ENCODE data around the gene FBXL3. TPM values are rescaled to one million over a fixed set of nuclear protein-coding genes. Genes with fewer than 3 reads are reported as not detected.

Gene FBXL3
- total RNA-seq, 1 donor from 2014 or later, result 59.4 TPM

- intact Hi-C loops (cut with DNase I), result no loop called here
- no peak for TF ChIP-seq POLR2AphosphoS5 (IDR thresholded peaks at IDR 0.05; ENCODE audit: insufficient read depth in 1 of 2, low read depth in 1 of 2)
- TF ChIP-seq, protein P1, sequence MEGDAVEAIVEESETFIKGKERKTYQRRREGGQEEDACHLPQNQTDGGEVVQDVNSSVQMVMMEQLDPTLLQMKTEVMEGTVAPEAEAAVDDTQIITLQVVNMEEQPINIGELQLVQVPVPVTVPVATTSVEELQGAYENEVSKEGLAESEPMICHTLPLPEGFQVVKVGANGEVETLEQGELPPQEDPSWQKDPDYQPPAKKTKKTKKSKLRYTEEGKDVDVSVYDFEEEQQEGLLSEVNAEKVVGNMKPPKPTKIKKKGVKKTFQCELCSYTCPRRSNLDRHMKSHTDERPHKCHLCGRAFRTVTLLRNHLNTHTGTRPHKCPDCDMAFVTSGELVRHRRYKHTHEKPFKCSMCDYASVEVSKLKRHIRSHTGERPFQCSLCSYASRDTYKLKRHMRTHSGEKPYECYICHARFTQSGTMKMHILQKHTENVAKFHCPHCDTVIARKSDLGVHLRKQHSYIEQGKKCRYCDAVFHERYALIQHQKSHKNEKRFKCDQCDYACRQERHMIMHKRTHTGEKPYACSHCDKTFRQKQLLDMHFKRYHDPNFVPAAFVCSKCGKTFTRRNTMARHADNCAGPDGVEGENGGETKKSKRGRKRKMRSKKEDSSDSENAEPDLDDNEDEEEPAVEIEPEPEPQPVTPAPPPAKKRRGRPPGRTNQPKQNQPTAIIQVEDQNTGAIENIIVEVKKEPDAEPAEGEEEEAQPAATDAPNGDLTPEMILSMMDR (IDR thresholded peaks at IDR 0.05), result no peak
- TF ChIP-seq POLR2A (IDR thresholded peaks at IDR 0.05), result no peak
- DNase-seq (ENCODE audit: extremely low spot score in 2 of 2), result no peak
- H3K27ac ChIP-seq, result no peak overlapping the region
- H3K9me3 ChIP-seq, result no peaks in the 10 kb centered on the region
- peaks cover 13% of the 10 kb centered on the region for H3K4me1 ChIP-seq
- no peaks in the 10 kb centered on the region for H3K27me3 ChIP-seq
- no peak overlapping the region for H3K4me3 ChIP-seq
- H3K36me3 ChIP-seq, result no peaks in the 10 kb centered on the region
Measured at GRCh38 chr13:76973920-76974617, 52.9 kb downstream of the FBXL3 start.

- no peaks in the 10 kb centered on the region for H3K36me3 ChIP-seq
- no peak for DNase-seq (ENCODE audit: extremely low spot score in 2 of 2)
- H3K4me1 ChIP-seq, result peaks cover 13% of the 10 kb centered on the region
- intact Hi-C loops (cut with DNase I), result no loop called here
- H3K4me3 ChIP-seq, result no peak overlapping the region
- H3K27me3 ChIP-seq, result no peaks in the 10 kb centered on the region
- H3K9me3 ChIP-seq, result no peaks in the 10 kb centered on the region
- H3K27ac ChIP-seq, result no peak overlapping the region
- TF ChIP-seq POLR2A (IDR thresholded peaks at IDR 0.05) (no peak), POLR2AphosphoS5 (IDR thresholded peaks at IDR 0.05; ENCODE audit: insufficient read depth in 1 of 2, low read depth in 1 of 2) (no peak)
- TF ChIP-seq, protein P1 (IDR thresholded peaks at IDR 0.05), result no peak
Measured at GRCh38 chr13:76971851-76972829, 54.8 kb downstream of the FBXL3 start.

DNA sequence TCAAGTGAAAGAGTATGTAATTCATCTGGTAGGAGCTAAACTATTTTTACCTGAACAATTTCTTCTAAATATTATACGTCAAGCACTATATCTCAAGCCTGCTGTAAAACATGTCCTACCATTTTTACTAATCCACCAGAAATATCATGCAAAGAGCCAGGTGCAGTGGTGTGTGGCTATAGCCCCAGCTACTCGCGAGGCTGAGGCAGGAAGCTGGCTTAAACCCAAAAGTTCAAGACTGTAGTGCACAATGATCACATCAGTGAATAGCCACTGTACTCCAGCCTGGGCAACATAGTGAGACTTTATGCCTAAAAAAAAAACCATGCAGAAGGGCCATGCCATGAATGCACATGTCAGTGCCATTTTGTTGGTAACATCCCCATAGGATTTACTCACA lies 55.7 kb downstream of the FBXL3 start:
- no peaks in the 10 kb centered on the region for H3K27me3 ChIP-seq
- TF ChIP-seq POLR2AphosphoS5 (IDR thresholded peaks at IDR 0.05; ENCODE audit: insufficient read depth in 1 of 2, low read depth in 1 of 2) (no peak), POLR2A (IDR thresholded peaks at IDR 0.05) (no peak)
- TF ChIP-seq, protein P1 (IDR thresholded peaks at IDR 0.05), result no peak
- intact Hi-C loops (cut with DNase I), result no loop called here

GRCh38 chr13:76969488-76970365 lies 57.2 kb downstream of the FBXL3 start:
- no peak for TF ChIP-seq POLR2AphosphoS5 (IDR thresholded peaks at IDR 0.05; ENCODE audit: insufficient read depth in 1 of 2, low read depth in 1 of 2)
- H3K4me1 ChIP-seq, result peaks cover 10% of the 10 kb centered on the region
- intact Hi-C loops (cut with DNase I), result no loop called here
- H3K27ac ChIP-seq, result no peak overlapping the region
- no peaks in the 10 kb centered on the region for H3K27me3 ChIP-seq
- no peaks in the 10 kb centered on the region for H3K9me3 ChIP-seq
- H3K4me3 ChIP-seq, result no peak overlapping the region
- DNase-seq (ENCODE audit: extremely low spot score in 2 of 2), result no peak
- H3K36me3 ChIP-seq, result no peaks in the 10 kb centered on the region

More for the DNA sequence above, 55.7 kb downstream of the FBXL3 start:
- no peaks in the 10 kb centered on the region for H3K36me3 ChIP-seq
- no peak for DNase-seq (ENCODE audit: extremely low spot score in 2 of 2)
- no peak overlapping the region for H3K4me3 ChIP-seq
- H3K9me3 ChIP-seq, result no peaks in the 10 kb centered on the region
- H3K4me1 ChIP-seq, result peaks cover 11% of the 10 kb centered on the region
- no peak overlapping the region for H3K27ac ChIP-seq

- intact Hi-C loops (cut with DNase I), result no loop called here
- H3K36me3 ChIP-seq, result no peaks in the 10 kb centered on the region
- peaks cover 10% of the 10 kb centered on the region for H3K4me1 ChIP-seq
- no peak overlapping the region for H3K27ac ChIP-seq
- no peaks in the 10 kb centered on the region for H3K27me3 ChIP-seq
- TF ChIP-seq, protein P1 (IDR thresholded peaks at IDR 0.05), result no peak
- TF ChIP-seq POLR2AphosphoS5 (IDR thresholded peaks at IDR 0.05; ENCODE audit: insufficient read depth in 1 of 2, low read depth in 1 of 2), result no peak
- TF ChIP-seq POLR2A (IDR thresholded peaks at IDR 0.05), result no peak
- no peaks in the 10 kb centered on the region for H3K9me3 ChIP-seq
- no peak overlapping the region for H3K4me3 ChIP-seq
- DNase-seq (ENCODE audit: extremely low spot score in 2 of 2), result no peak
Measured at GRCh38 chr13:76968041-76968440, 58.9 kb downstream of the FBXL3 start.
